ENCODE results near the gene PHF19. TPM values are rescaled to one million over a fixed set of nuclear protein-coding genes. Genes with fewer than 3 reads are reported as not detected.

Gene PHF19
- total and polyA plus RNA-seq, 10 of the 15 experiments (the other 5 are each of a cell fraction or from before 2014, with no cell fraction given), result 26.0 to 133 (median 87.7) TPM

GRCh38 chr9:120894321-120895148 lies 17.5 kb upstream of the PHF19 start:
- peak overlapping the region; percentile 94 for H3K27ac ChIP-seq (ENCODE audit: control insufficient read depth, insufficient read depth)
- TF ChIP-seq, protein P1, sequence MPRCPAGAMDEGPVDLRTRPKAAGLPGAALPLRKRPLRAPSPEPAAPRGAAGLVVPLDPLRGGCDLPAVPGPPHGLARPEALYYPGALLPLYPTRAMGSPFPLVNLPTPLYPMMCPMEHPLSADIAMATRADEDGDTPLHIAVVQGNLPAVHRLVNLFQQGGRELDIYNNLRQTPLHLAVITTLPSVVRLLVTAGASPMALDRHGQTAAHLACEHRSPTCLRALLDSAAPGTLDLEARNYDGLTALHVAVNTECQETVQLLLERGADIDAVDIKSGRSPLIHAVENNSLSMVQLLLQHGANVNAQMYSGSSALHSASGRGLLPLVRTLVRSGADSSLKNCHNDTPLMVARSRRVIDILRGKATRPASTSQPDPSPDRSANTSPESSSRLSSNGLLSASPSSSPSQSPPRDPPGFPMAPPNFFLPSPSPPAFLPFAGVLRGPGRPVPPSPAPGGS (IDR thresholded peaks at IDR 0.05; ENCODE audit: borderline replicate concordance, insufficient read depth, low read depth, low read length, poor library complexity, severe bottlenecking), result peak; percentile 43
- 0 out of 2 replicates have a peak, but pooled peaks have one; percentile 21 for TF ChIP-seq POLR2AphosphoS5 (IDR thresholded peaks at IDR 0.05; ENCODE audit: low read length)
- no peak for TF ChIP-seq MAX (IDR thresholded peaks at IDR 0.05; ENCODE audit: low read depth, low read length)
- peak; percentile 39 for TF ChIP-seq POLR2A (IDR thresholded peaks at IDR 0.05; ENCODE audit: low read depth, low read length)
- TF ChIP-seq IKZF1 (conservative IDR thresholded peaks at IDR 0.05), result 0 out of 2 replicates have a peak, but pooled peaks have one; percentile 23
- no peak overlapping the region for H3K9ac ChIP-seq (ENCODE audit: control insufficient read depth, insufficient read depth, low read length)
- ChIA-PET CTCF (interaction anchor here (1.3 to 2.3 kb wide), 5 partner anchors 13 to 41 kb away, joined by 3 to 8 read pairs (median 4); no protein-coding TSS in a partner anchor), SMC1A (ENCODE audit: uncharacterized antibody, unreplicated experiment) (interaction anchor here (0.6 to 23.6 kb wide), 8 partner anchors 10 to 303 kb away, joined by 3 to 522 read pairs (median 5); partner anchors contain the start of gene TRAF1), POLR2A (interaction anchor here (1.2 to 15.6 kb wide), 6 partner anchors 8 to 34 kb away, joined by 3 to 383 read pairs (median 12); partner anchors contain the start of genes PHF19 and TRAF1), RAD21 (ENCODE audit: unreplicated experiment) (interaction anchor here (0.9 to 8.7 kb wide), 8 partner anchors 8 to 101 kb away, joined by 3 to 104 read pairs (median 8); partner anchors contain the start of genes FBXW2 and TRAF1)
- H3K4me1 ChIP-seq (ENCODE audit: control insufficient read depth, insufficient read depth, low read length), result peaks cover 66% of the 10 kb centered on the region
- no peak for ATAC-seq
- no peaks in the 10 kb centered on the region for H4K20me1 ChIP-seq (ENCODE audit: control insufficient read depth, insufficient read depth)
- intact Hi-C loops (cut with micrococcal nuclease; ENCODE audit: unreplicated experiment) (no loop called here), in situ Hi-C loops (cut with MboI) (no loop called here)
- no peaks in the 10 kb centered on the region for H3K9me3 ChIP-seq (replicated peaks; ENCODE audit: control insufficient read depth, insufficient read depth, low read length)
- H3K27me3 ChIP-seq (replicated peaks in 1 of 2; ENCODE audit: control insufficient read depth in 2 of 2, insufficient read depth in 2 of 2, low read length in 1 of 2), result no peaks in the 10 kb centered on the region
- H3K36me3 ChIP-seq (ENCODE audit: control insufficient read depth in 2 of 2, insufficient read depth in 2 of 2, low read length in 1 of 2), result no peaks in the 10 kb centered on the region
- BruUV-seq (replicated peaks), result no TSS peak
- no peak overlapping the region for H3K4me3 ChIP-seq
- H3K4me2 ChIP-seq (ENCODE audit: control insufficient read depth, insufficient read depth), result no peak overlapping the region
- no peak for FAIRE-seq
- WGBS (ENCODE audit: insufficient coverage, insufficient replicate concordance, low lambda C conversion rate, missing lambda C conversion rate), result 96% methylated on average over 51 of the region's 63 CpGs
- H3K79me2 ChIP-seq (ENCODE audit: control insufficient read depth, insufficient read depth, low read length), result no peaks in the 10 kb centered on the region
- DNase-seq (ENCODE audit: low read depth, low spot score), result no peak
- no peak overlapping the region for H2AFZ ChIP-seq (ENCODE audit: control insufficient read depth, low read depth, low read length)

Data from GM12878 (cell line).